ENCODE data around the gene GOLGA6D.

- TF ChIP-seq TOX (CRISPR knock-in tag; IDR thresholded peaks at IDR 0.05; ENCODE audit: borderline replicate concordance) (no peak), GLIS3 (CRISPR knock-in tag; IDR thresholded peaks at IDR 0.05) (no peak), BACH2 (CRISPR knock-in tag; IDR thresholded peaks at IDR 0.05; ENCODE audit: borderline replicate concordance) (no peak)
Measured at GRCh38 chr15:75325922-75326321, 43.3 kb downstream of the GOLGA6D start.
